HG03442 (cell line): ENCODE measurements around the gene MCUR1.

ENCODE experiments used
- ATAC-seq: cut with Tn5 transposase; IDR thresholded peaks from one replicate; pipeline ENCODE4 v1.9.1; 2021; ENCODE audit warnings: mild to moderate bottlenecking, moderate library complexity; ENCODE audit not compliant: unreplicated experiment

MCUR1 gene

DNA sequence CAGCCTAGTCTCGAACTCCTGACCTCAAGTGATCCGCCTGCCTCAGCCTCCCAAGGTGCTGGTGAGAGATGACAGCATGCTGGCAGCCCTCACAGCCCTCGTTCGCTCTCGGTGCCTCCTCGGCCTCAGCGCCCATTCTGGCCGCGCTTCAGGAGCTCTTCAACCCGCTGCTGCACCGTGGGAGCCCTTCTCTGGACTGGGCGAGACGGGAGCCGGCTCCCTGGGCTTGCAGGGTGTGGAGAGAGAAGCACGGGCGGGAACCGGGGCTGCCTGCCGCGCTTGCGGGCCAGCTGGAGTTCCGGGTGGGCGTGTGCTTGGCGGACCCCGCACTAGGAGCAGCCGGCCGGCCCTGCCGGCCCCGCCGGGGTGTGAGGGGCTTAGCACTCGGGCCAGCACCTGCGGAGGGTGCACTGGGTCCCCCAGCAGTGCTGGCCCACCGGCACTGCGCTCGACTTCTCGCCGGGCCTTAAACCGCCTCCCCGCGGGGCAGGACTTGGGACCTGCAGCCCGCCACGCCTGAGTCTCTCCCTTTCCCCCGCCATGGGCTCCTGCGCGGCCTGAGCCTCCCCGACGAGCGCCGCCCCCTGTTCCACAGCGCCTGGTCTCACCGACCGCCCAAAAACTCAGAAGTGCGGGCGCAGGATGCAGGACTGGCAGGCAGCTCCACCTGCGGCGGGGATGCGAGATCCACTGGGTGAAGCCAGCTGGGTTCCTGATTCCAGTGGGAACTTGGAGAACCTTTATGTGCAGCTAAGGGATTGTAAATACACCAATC is 71.2 kb downstream of the MCUR1 start:
- no peak for ATAC-seq

DNA sequence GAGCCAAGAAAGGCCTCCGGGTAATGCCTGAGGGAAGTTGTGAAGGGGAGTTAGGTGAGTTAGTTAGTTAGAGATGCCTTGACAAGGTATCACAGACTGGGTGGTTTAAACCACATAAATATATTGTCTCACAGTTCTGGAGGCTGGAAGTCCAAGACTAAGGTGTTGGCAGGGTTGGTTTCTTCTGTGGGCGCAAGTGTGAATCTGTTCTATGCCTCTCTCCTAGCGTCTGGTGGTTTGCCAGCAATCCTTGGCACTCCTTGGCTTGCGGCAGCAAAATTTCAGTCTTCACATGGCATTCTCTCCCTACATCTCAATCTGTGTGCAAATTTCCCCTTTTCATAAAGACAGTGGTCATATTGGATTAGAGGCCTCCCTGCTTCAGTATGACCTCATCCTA is 73.0 kb downstream of the MCUR1 start:
- no peak for ATAC-seq
